Pancreas (tissue), 10 donors: ENCODE results near the gene KCNG2. TPM values are rescaled to one million over a fixed set of nuclear protein-coding genes. Genes with fewer than 3 reads are reported as not detected.

ENCODE experiments used
- ATAC-seq, 4 donors: fragments of 200-7000 bp; cut with Tn5 transposase; one replicate each; pipeline versions ENCODE4 v1.8.0 to v1.9.1; 2020; ENCODE audit warnings: mild to moderate bottlenecking in 4 of 4, moderate library complexity in 4 of 4
- DNase-seq, 6 donors: peaks; one replicate each; pipeline ENCODE4 v3.0.0-alpha.2; 2020
- FAIRE-seq: peaks from 2 replicates; lab custom pipeline; 2012; peaks lifted over from hg19 to GRCh38; lab: Jason Lieb, UNC
- H3K27ac ChIP-seq, 4 donors: fragments of 200-600 bp; sonication (generic); 1 replicate in 3 of 4; 2 replicates in 1 of 4; pipeline versions ENCODE4 v1.5.0 to v1.8.0; 2020
- H3K27me3 ChIP-seq, 4 donors: fragments of 200-600 bp; one replicate each; pipeline ENCODE4 v1.8.0; 2021
- H3K36me3 ChIP-seq, 3 donors: fragments of 200-600 bp; sonication (generic) in 1 of 3; one replicate each; pipeline versions ENCODE4 v1.5.0 to v1.8.0; 2020 to 2021
- H3K4me1 ChIP-seq, 3 donors: fragments of 200-600 bp; one replicate each; pipeline ENCODE4 v1.8.0; 2021
- H3K4me3 ChIP-seq, 4 donors: fragments of 200-600 bp; sonication (generic) in 2 of 4; one replicate each; pipeline versions ENCODE4 v1.5.0 to v1.8.0; 2020 to 2021
- H3K9me3 ChIP-seq, 4 donors: fragments of 200-600 bp; one replicate each; pipeline ENCODE4 v1.8.0; 2021
- CTCF ChIP-seq, 4 donors: fragments of 200-600 bp; sonication (generic) in 3 of 4; IDR thresholded peaks; one replicate each; pipeline versions ENCODE4 v1.5.0 to v1.8.0; 2021; ENCODE audit warnings: antibody characterized with exemption in 4 of 4
- WGBS, 2 donors: extraction: QIAGEN DNeasy Blood & Tissue Kit; methylation state at CpG; one replicate each; pipeline ENCODE4 v1.1.7; 2013; 5-methylcytosine and 5-hydroxymethylcytosine counted together
- intact Hi-C, 3 donors: fragments of 100-400 bp; cut with DNase I; formaldehyde crosslinking; loops; one replicate each; pipeline versions ENCODE4 v1.11.1 to v1.14.2; 2022
- polyA plus RNA-seq, 2 donors: library from polyadenylated mRNA; stranded (reverse); fragments of 200-250 nt; gene quantifications; one replicate each; pipeline ENCODE4 v1.2.3, GENCODE V29; 2013
- total RNA-seq, 6 donors: library from RNA; stranded (reverse); fragmentation: NEBNext Ultra II Directional in 4 of 6; extraction: Animal tissue kit (Norgen Biotek cat#: 25700) in 4 of 6; gene quantifications; one replicate each; pipeline versions ENCODE4 v1.2.1 to v1.2.4, GENCODE V29; 2021 to 2023
- donor health status: healthy with polysubstance abuse.
- donor health status: DM: no; HTN: no; CAD: no; lungs with moderate emphysema.
- donor health status: DM: no; HTN: no; CAD: no.
- donor health status: control.
- donor health status: control.
- donor health status: Bipolar disorder and iron deficiency.
- donor health status: DM: yes; HTN: yes; CAD: no.
- donor health status: DM: no; HTN: no; CAD: no.
- donor health status: DM: no; HTN: no; CAD: no.
- donor health status: DM: yes; HTN: yes; CAD: no.

KCNG2 gene
- total and polyA plus RNA-seq, 8 donors, result 0.12 to 0.22 (median 0.13) TPM; not detected in 5

GRCh38 chr18:79776674-79777073 lies 21.1 kb upstream of the KCNG2 start:
- 52 to 76% methylated on average over 2 of the region's 2 CpGs for WGBS, 2 donors
- no peaks in the 10 kb centered on the region for H3K36me3 ChIP-seq
- intact Hi-C loops, result no loop called here
- FAIRE-seq (no peak), DNase-seq (peak in 1 of 6 donors; percentile 1), ATAC-seq (no peak)
- no peaks in the 10 kb centered on the region for H3K27me3 ChIP-seq
- H3K9me3 ChIP-seq, result no peaks in the 10 kb centered on the region
- no peaks in the 10 kb centered on the region for H3K4me1 ChIP-seq
- H3K4me3 ChIP-seq, result no peak overlapping the region
- no peak for TF ChIP-seq CTCF (IDR thresholded peaks at IDR 0.05)
- H3K27ac ChIP-seq, result no peak overlapping the region

DNA sequence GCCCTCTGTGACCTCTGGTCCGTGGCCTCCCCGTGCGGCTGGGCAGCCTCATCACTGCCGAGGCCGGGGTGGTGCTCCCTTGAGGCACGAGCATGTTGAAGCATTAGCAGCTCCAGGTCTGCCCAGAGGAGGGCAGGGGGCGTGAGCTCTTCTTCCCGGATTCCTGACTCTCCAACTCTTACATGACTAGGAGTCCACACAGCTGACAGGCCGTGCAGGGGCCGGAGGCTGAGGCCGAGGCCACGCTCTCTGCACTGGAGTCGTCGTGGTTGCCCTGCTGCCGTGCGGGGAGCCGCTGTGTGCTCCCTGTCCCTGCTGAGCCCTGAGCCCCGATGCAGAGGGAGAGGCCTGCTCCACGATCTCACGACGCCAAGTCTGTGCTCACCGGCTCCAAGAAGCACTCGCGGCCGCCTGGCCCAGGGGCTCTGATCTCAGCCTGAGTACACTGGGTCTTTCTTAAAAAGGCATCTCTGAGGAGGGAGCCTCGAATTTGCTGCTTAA lies 19.4 kb upstream of the KCNG2 start:
- H3K27ac ChIP-seq, result no peak overlapping the region
- WGBS, 2 donors, result 48 to 50% methylated on average over 26 of the region's 26 CpGs
- no peaks in the 10 kb centered on the region for H3K4me1 ChIP-seq
- no peak overlapping the region for H3K4me3 ChIP-seq
- no peak for FAIRE-seq
- no peaks in the 10 kb centered on the region for H3K36me3 ChIP-seq
- no peaks in the 10 kb centered on the region for H3K27me3 ChIP-seq
- intact Hi-C loops, result no loop called here
- peak in 1 of 6 donors; percentile 42 for DNase-seq
- ATAC-seq, result no peak
- no peaks in the 10 kb centered on the region for H3K9me3 ChIP-seq
- TF ChIP-seq CTCF (IDR thresholded peaks at IDR 0.05), result no peak

DNA sequence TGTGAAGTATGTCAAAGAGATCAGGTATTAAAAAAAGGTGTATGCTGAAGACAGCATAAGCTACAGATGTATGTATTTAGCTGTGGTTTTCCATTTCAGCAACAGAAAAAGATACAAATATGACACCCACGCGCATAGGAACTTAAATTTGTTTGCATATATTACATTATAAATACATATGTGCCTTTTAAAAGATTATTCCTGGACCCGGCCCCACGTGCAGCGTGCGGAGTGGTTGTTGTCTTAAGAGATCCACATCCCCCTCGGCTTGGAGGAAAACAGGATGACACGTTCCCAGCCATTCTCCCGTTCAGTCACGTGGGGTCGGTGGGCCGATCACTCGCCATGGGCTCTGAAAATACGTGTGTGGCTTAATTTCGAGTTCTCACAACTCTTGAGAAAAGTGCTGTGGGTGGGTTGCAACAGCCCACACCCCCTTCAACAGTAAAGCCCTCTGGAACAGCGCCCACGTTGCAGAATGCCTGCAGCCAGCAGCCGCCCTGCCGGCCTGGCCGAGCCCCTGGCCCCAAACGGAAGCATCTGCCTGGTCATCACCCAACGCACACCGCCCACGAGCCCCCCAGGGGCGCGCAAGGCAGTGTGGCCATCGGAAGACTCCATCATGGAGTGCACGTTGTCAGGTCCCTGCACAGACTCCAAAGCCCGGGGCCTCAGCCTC lies 18.6 kb upstream of the KCNG2 start:
- Histone ChIP-seq H3K9me3 (no peaks in the 10 kb centered on the region), H3K27ac (no peak overlapping the region), H3K4me3 (no peak overlapping the region), H3K36me3 (no peaks in the 10 kb centered on the region), H3K4me1 (no peaks in the 10 kb centered on the region), H3K27me3 (no peaks in the 10 kb centered on the region)
- WGBS, 2 donors, result 71 to 77% methylated on average over 29 of the region's 29 CpGs
- ATAC-seq (no peak), FAIRE-seq (no peak), DNase-seq (peak in 1 of 6 donors; percentile 45)
- intact Hi-C loops, result no loop called here
- no peak for TF ChIP-seq CTCF (IDR thresholded peaks at IDR 0.05)

GRCh38 chr18:79779700-79780190 lies 18.0 kb upstream of the KCNG2 start:
- no peaks in the 10 kb centered on the region for H3K36me3 ChIP-seq
- no peaks in the 10 kb centered on the region for H3K27me3 ChIP-seq
- no peaks in the 10 kb centered on the region for H3K9me3 ChIP-seq
- ATAC-seq, result no peak
- 74 to 77% methylated on average over 18 of the region's 18 CpGs for WGBS, 2 donors
- H3K4me3 ChIP-seq, result no peak overlapping the region
- DNase-seq, result peak in 1 of 6 donors; percentile 27
- intact Hi-C loops, result no loop called here
- TF ChIP-seq CTCF (IDR thresholded peaks at IDR 0.05), result no peak
- FAIRE-seq, result no peak
- no peak overlapping the region for H3K27ac ChIP-seq
- no peaks in the 10 kb centered on the region for H3K4me1 ChIP-seq

- WGBS, 2 donors, result 87% methylated on average over 8 of the region's 8 CpGs
Measured at GRCh38 chr18:79780547-79780946, 17.2 kb upstream of the KCNG2 start.

More at GRCh38 chr18:79780547-79780946, 17.2 kb upstream of the KCNG2 start:
- TF ChIP-seq CTCF (IDR thresholded peaks at IDR 0.05), result no peak
- Histone ChIP-seq H3K27me3 (no peaks in the 10 kb centered on the region), H3K4me1 (no peaks in the 10 kb centered on the region), H3K27ac (no peak overlapping the region), H3K9me3 (no peaks in the 10 kb centered on the region), H3K36me3 (no peaks in the 10 kb centered on the region), H3K4me3 (no peak overlapping the region)
- DNase-seq, result peak in 1 of 6 donors; percentile 18
- no peak for ATAC-seq
- no peak for FAIRE-seq
- intact Hi-C loops, result no loop called here
